Activated naive CD8-positive, alpha-beta T cell treated with anti-CD3 and anti-CD28 coated beads, Interleukin-2, amount 50 U/mL, for 24 hours (primary cell): ENCODE data around the gene TIAM2.
A peak's percentile ranks its signal among the peaks of the same experiment; 100 is the strongest.
"Not testable (repeated sequence)": the region's sequence is repeated elsewhere in the genome, so short reads cannot be mapped to it uniquely, and the experiment has no call there.

Source experiments
- ATAC-seq: fragments of 150-1000 bp; cut with Tn5 transposase; one replicate; pipeline ENCODE4 v1.10.0; 2021
- DNase-seq: peaks from one replicate; pipeline ENCODE4 v3.0.0; 2021
- H3K27ac Mint-ChIP-seq: one replicate; pipeline ENCODE4 v1.8.0; 2021; ENCODE audit warnings: mild to moderate bottlenecking, mixed read lengths
- H3K27me3 Mint-ChIP-seq: one replicate; pipeline ENCODE4 v1.8.0; 2021; ENCODE audit warnings: mixed read lengths
- H3K36me3 Mint-ChIP-seq: one replicate; pipeline ENCODE4 v1.8.0; 2021; ENCODE audit warnings: low read depth, mixed read lengths
- H3K4me1 Mint-ChIP-seq: one replicate; pipeline ENCODE4 v1.8.0; 2021; ENCODE audit warnings: mixed read lengths
- H3K4me3 Mint-ChIP-seq: one replicate; pipeline ENCODE4 v1.8.0; 2021; ENCODE audit warnings: mild to moderate bottlenecking, moderate library complexity, mixed read lengths
- H3K9me3 Mint-ChIP-seq: one replicate; pipeline ENCODE4 v1.8.0; 2021; ENCODE audit warnings: mixed read lengths

Gene TIAM2

GRCh38 chr6:155193526-155193925, 198.4 kb downstream of the TIAM2 start:
- Mint-ChIP-seq H3K36me3 (peaks cover 8% of the 10 kb centered on the region), H3K4me3 (no peak overlapping the region)

GRCh38 chr6:155194399-155194798, 199.3 kb downstream of the TIAM2 start:
- DNase-seq (no peak), ATAC-seq (no peak)
- H3K27me3 Mint-ChIP-seq: peaks cover 4% of the 10 kb centered on the region
- peaks cover 11% of the 10 kb centered on the region for H3K4me1 Mint-ChIP-seq
- no peak overlapping the region for H3K4me3 Mint-ChIP-seq
- H3K9me3 Mint-ChIP-seq: peaks cover 7% of the 10 kb centered on the region
- H3K36me3 Mint-ChIP-seq: peaks cover 8% of the 10 kb centered on the region
- no peak overlapping the region for H3K27ac Mint-ChIP-seq

More at GRCh38 chr6:155193526-155193925, 198.4 kb downstream of the TIAM2 start:
- Mint-ChIP-seq H3K27ac (no peak overlapping the region), H3K4me1 (peaks cover 20% of the 10 kb centered on the region), H3K9me3 (peaks cover 7% of the 10 kb centered on the region), H3K27me3 (peaks cover 2% of the 10 kb centered on the region)
- DNase-seq: no peak
- no peak for ATAC-seq

GRCh38 chr6:155195903-155196302, 200.8 kb downstream of the TIAM2 start:
- peaks cover 7% of the 10 kb centered on the region for H3K27me3 Mint-ChIP-seq
- no peak overlapping the region for H3K27ac Mint-ChIP-seq
- ATAC-seq (no peak), DNase-seq (no peak)
- peaks cover 7% of the 10 kb centered on the region for H3K9me3 Mint-ChIP-seq
- no peaks in the 10 kb centered on the region for H3K4me1 Mint-ChIP-seq
- H3K36me3 Mint-ChIP-seq: peaks cover 5% of the 10 kb centered on the region
- H3K4me3 Mint-ChIP-seq: no peak overlapping the region

GRCh38 chr6:155196911-155197310, 201.8 kb downstream of the TIAM2 start:
- ATAC-seq: no peak

GRCh38 chr6:155197932-155198331, 202.8 kb downstream of the TIAM2 start:
- Mint-ChIP-seq H3K27ac (no peak overlapping the region), H3K9me3 (peaks cover 7% of the 10 kb centered on the region), H3K4me1 (peaks cover 6% of the 10 kb centered on the region), H3K4me3 (no peak overlapping the region), H3K36me3 (peaks cover 5% of the 10 kb centered on the region), H3K27me3 (peaks cover 9% of the 10 kb centered on the region)
- ATAC-seq: no peak
- no peak for DNase-seq

More at GRCh38 chr6:155196911-155197310, 201.8 kb downstream of the TIAM2 start:
- Mint-ChIP-seq H3K4me1 (peaks cover 6% of the 10 kb centered on the region), H3K4me3 (no peak overlapping the region), H3K36me3 (peaks cover 5% of the 10 kb centered on the region), H3K27ac (no peak overlapping the region), H3K27me3 (peaks cover 9% of the 10 kb centered on the region), H3K9me3 (peaks cover 7% of the 10 kb centered on the region)
- DNase-seq: no peak

- Mint-ChIP-seq H3K9me3 (peaks cover 7% of the 10 kb centered on the region), H3K27me3 (peaks cover 9% of the 10 kb centered on the region), H3K4me3 (no peak overlapping the region), H3K4me1 (peaks cover 6% of the 10 kb centered on the region), H3K27ac (no peak overlapping the region), H3K36me3 (peaks cover 5% of the 10 kb centered on the region)
- ATAC-seq (no peak), DNase-seq (no peak)
These were observed 204.9 kb downstream of the TIAM2 start for GRCh38 chr6:155200012-155200411.

GRCh38 chr6:155201461-155202226, 206.5 kb downstream of the TIAM2 start:
- peaks cover 5% of the 10 kb centered on the region for H3K36me3 Mint-ChIP-seq
- no peak for DNase-seq

GRCh38 chr6:155207223-155207622, 212.1 kb downstream of the TIAM2 start:
- ATAC-seq (no peak), DNase-seq (no peak)
- Mint-ChIP-seq H3K36me3 (peaks cover 10% of the 10 kb centered on the region), H3K27ac (no peak overlapping the region), H3K4me3 (no peak overlapping the region), H3K27me3 (no peaks in the 10 kb centered on the region), H3K9me3 (no peaks in the 10 kb centered on the region), H3K4me1 (no peaks in the 10 kb centered on the region)

More at GRCh38 chr6:155201461-155202226, 206.5 kb downstream of the TIAM2 start:
- peak overlapping the region; percentile 26 for H3K27ac Mint-ChIP-seq
- no peak for ATAC-seq
- H3K4me1 Mint-ChIP-seq: peaks cover 6% of the 10 kb centered on the region
- H3K9me3 Mint-ChIP-seq: peaks cover 7% of the 10 kb centered on the region
- H3K4me3 Mint-ChIP-seq: no peak overlapping the region
- H3K27me3 Mint-ChIP-seq: peaks cover 9% of the 10 kb centered on the region

- no peak overlapping the region for H3K4me3 Mint-ChIP-seq
- ATAC-seq: no peak
These were observed 217.0 kb downstream of the TIAM2 start for GRCh38 chr6:155212106-155212505.

GRCh38 chr6:155212616-155213380, 217.7 kb downstream of the TIAM2 start:
- ATAC-seq (no peak), DNase-seq (no peak)
- H3K36me3 Mint-ChIP-seq: peaks cover 11% of the 10 kb centered on the region
- H3K9me3 Mint-ChIP-seq: no peaks in the 10 kb centered on the region
- no peaks in the 10 kb centered on the region for H3K27me3 Mint-ChIP-seq
- H3K4me3 Mint-ChIP-seq: no peak overlapping the region
- peaks cover 8% of the 10 kb centered on the region for H3K4me1 Mint-ChIP-seq
- H3K27ac Mint-ChIP-seq: no peak overlapping the region

More at GRCh38 chr6:155212106-155212505, 217.0 kb downstream of the TIAM2 start:
- peaks cover 11% of the 10 kb centered on the region for H3K36me3 Mint-ChIP-seq
- no peak for DNase-seq
- H3K27ac Mint-ChIP-seq: no peak overlapping the region
- H3K27me3 Mint-ChIP-seq: no peaks in the 10 kb centered on the region
- peaks cover 8% of the 10 kb centered on the region for H3K4me1 Mint-ChIP-seq
- H3K9me3 Mint-ChIP-seq: no peaks in the 10 kb centered on the region

GRCh38 chr6:155213611-155214372, 218.7 kb downstream of the TIAM2 start:
- no peak overlapping the region for H3K27ac Mint-ChIP-seq
- peaks cover 11% of the 10 kb centered on the region for H3K36me3 Mint-ChIP-seq
- DNase-seq: no peak
- H3K4me1 Mint-ChIP-seq: peaks cover 8% of the 10 kb centered on the region
- H3K9me3 Mint-ChIP-seq: no peaks in the 10 kb centered on the region
- H3K4me3 Mint-ChIP-seq: no peak overlapping the region
- no peak for ATAC-seq
- no peaks in the 10 kb centered on the region for H3K27me3 Mint-ChIP-seq

- no peak for DNase-seq
These were observed 220.8 kb downstream of the TIAM2 start for GRCh38 chr6:155215906-155216305.

GRCh38 chr6:155216312-155217046, 221.4 kb downstream of the TIAM2 start:
- ATAC-seq (no peak), DNase-seq (no peak)
- Mint-ChIP-seq H3K9me3 (no peaks in the 10 kb centered on the region), H3K4me1 (peaks cover 8% of the 10 kb centered on the region), H3K27me3 (peaks cover 2% of the 10 kb centered on the region), H3K4me3 (no peak overlapping the region), H3K36me3 (peaks cover 10% of the 10 kb centered on the region), H3K27ac (no peak overlapping the region)

More at GRCh38 chr6:155215906-155216305, 220.8 kb downstream of the TIAM2 start:
- Mint-ChIP-seq H3K4me1 (peaks cover 8% of the 10 kb centered on the region), H3K9me3 (no peaks in the 10 kb centered on the region), H3K27me3 (peaks cover 2% of the 10 kb centered on the region), H3K27ac (no peak overlapping the region), H3K4me3 (no peak overlapping the region), H3K36me3 (peaks cover 11% of the 10 kb centered on the region)
- peak; percentile 53 for ATAC-seq

- H3K4me1 Mint-ChIP-seq: peaks cover 15% of the 10 kb centered on the region
- H3K36me3 Mint-ChIP-seq, DNase-seq, H3K27me3 Mint-ChIP-seq, H3K4me3 Mint-ChIP-seq, H3K27ac Mint-ChIP-seq, H3K9me3 Mint-ChIP-seq, ATAC-seq: not testable (repeated sequence)
These were observed 223.6 kb downstream of the TIAM2 start for GRCh38 chr6:155218711-155219110.
